GM20000 (cell line): ENCODE data around the gene FDX1.

Source experiments
- DNase-seq: peaks from one replicate; pipeline ENCODE4 v3.0.0; 2012; ENCODE audit warnings: low spot score
- CTCF ChIP-seq: IDR thresholded peaks from 2 replicates; pipeline ENCODE4 v1.5.1; 2012; ENCODE audit warnings: mild to moderate bottlenecking, control low read depth; ENCODE audit errors: extremely low read depth, missing control alignments

Gene FDX1

DNA sequence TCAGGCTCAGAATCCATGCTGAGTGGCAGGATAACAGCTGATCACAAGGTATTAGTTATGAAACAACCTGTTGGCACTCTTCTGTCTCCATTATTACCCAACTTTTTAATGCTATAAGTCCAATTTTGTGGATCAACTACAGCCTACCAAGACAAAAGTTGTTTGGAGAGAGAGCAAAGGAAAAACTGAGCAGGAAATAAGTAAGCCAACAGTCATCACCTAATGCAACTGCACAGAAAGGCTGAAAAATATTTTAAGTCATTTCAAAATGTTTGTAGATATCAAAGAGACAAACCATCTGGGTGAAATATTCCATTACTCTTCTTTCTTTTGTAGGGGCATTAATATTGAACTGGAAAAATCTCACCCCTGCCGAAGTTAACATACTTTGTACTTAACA lies 41.6 kb downstream of the FDX1 start:
- TF ChIP-seq CTCF: no peak
- no peak for DNase-seq

- no peak for TF ChIP-seq CTCF
- no peak for DNase-seq
These were observed 43.1 kb downstream of the FDX1 start for GRCh38 chr11:110472858-110473257.

DNA sequence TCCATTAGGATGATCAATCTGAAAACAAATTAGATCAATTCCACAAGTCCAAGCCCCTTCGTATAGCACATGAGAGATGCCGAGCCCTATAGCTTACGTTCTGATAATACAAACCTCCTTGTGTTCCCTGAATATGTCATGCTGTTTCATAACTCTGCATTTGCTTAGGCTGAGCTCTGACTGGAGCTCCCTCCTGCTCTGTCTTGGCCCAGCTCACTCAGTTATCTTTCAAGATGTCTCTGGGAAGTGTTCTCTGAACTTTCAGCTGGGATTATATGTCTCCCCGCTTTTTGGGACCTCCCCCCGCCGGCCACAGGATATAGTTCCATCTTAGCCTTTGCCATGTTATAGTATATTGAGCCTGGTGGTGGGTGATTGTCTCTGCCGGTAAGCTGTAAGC lies 44.0 kb downstream of the FDX1 start:
- TF ChIP-seq CTCF: no peak
- no peak for DNase-seq

- no peak for DNase-seq
- TF ChIP-seq CTCF: no peak
These were observed 44.8 kb downstream of the FDX1 start for GRCh38 chr11:110474578-110474977.

GRCh38 chr11:110475671-110476070 lies 45.9 kb downstream of the FDX1 start:
- no peak for DNase-seq
- no peak for TF ChIP-seq CTCF

DNA sequence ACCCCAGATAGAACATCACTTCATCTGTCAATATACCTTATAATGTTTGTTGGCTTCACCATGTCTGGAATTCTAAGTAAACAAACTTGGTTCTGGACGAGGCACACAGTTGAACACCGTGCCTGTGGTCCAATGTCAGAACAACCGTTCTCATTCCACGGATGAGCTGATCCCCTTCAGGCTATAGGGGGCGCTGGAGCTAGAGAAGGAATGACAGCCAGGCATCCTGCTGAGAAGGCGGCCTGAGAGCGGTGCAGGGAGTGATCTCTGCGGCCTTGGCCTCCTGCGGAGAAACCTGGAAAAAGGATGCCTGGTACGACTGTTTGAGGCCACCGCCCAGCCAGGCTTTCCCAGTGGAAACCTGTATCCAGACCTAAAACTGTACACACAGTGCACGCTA lies 48.7 kb downstream of the FDX1 start:
- DNase-seq: no peak
- no peak for TF ChIP-seq CTCF

DNA sequence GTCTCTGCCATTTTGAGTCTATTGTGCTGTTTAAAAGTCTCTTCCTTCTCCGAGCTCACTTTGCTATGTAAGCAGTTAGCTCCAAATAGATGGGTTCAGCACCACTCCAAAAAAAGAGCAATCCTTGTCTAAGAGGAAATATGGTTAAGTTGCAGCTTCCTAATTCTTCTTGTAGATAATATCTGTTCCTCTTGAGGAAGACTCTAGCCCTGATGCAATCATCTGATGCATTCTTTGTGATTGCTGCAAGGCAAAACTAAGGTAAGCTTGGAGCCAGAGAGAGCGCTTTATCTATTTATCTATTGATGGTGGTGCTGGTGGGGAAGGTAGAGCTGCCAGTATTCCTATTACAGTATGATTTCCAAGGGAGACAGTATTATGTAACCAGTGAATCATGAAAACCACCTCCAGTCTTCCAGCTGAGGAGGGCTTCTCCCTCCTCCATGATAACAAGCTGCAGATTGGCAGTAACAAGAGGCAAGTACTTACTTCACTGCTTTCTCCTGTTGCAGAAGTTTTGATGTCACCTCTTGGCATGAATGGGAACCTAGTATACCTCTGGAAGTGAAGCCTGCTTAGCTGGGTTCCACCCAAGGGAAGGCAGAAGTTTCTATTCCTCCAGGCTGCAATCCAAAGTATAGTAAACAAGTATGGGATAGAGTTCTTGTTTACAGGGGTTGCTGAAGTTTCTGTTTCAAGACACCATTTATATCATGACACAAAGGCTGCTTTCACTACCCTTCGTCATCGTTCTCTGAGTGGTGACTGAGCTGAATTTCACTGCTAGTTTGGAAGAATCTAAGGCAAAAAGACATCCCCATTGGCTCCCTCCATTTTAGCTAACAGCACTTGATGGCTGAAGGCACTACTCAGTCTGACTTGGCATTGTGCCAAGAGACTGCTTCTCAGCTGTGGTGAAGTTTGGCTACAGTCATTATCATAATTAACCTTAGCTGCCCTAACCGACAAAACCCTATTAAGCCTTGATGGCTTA lies 49.7 kb downstream of the FDX1 start:
- DNase-seq: no peak
- TF ChIP-seq CTCF: no peak
